OCI-LY7 (cell line): ENCODE data around the gene MFAP2.

Experiments
- EZH2phosphoT487 ChIP-seq: fragments of 200-600 bp; sonication (generic); IDR thresholded peaks from 2 replicates; pipeline ENCODE4 v1.6.1; 2018; ENCODE audit warnings: low read depth, borderline replicate concordance, mild to moderate bottlenecking, mixed run types, antibody characterized with exemption, low read length, moderate library complexity, mixed read lengths
- TF ChIP-seq, protein P1 (sequence below): fragments of 200-600 bp; sonication (generic); conservative IDR thresholded peaks from 2 replicates; pipeline ENCODE4 v1.5.1; 2014; ENCODE audit warnings: mild to moderate bottlenecking, antibody characterized with exemption, low read length, moderate library complexity, mixed read lengths

- TF ChIP-seq, protein P1, sequence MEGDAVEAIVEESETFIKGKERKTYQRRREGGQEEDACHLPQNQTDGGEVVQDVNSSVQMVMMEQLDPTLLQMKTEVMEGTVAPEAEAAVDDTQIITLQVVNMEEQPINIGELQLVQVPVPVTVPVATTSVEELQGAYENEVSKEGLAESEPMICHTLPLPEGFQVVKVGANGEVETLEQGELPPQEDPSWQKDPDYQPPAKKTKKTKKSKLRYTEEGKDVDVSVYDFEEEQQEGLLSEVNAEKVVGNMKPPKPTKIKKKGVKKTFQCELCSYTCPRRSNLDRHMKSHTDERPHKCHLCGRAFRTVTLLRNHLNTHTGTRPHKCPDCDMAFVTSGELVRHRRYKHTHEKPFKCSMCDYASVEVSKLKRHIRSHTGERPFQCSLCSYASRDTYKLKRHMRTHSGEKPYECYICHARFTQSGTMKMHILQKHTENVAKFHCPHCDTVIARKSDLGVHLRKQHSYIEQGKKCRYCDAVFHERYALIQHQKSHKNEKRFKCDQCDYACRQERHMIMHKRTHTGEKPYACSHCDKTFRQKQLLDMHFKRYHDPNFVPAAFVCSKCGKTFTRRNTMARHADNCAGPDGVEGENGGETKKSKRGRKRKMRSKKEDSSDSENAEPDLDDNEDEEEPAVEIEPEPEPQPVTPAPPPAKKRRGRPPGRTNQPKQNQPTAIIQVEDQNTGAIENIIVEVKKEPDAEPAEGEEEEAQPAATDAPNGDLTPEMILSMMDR = no peak
- TF ChIP-seq EZH2phosphoT487 = no peak
Observed at GRCh38 chr1:16956775-16957174, 23.6 kb downstream of the MFAP2 start.
